H1 (cell line): Measurements from ENCODE around the gene ETV1. TPM values are rescaled to one million over a fixed set of nuclear protein-coding genes. Genes with fewer than 3 reads are reported as not detected.

Experiments used
- CTCF ChIA-PET: fragments of 300-600 bp; sonication (Branson Sonifier 250); formaldehyde crosslinking; loops from one replicate; lab custom pipeline; 2021; ENCODE audit not compliant: partially characterized antibody; lab: Charles Lee
- POLR2A ChIA-PET: fragments of 300-600 bp; sonication (Branson Sonifier 250); formaldehyde crosslinking; loops from one replicate; lab custom pipeline; 2021; ENCODE audit warnings: inconsistent platforms; ENCODE audit not compliant: partially characterized antibody; lab: Charles Lee
- DNase-seq, 2 experiments: peaks; one replicate each; pipeline versions ENCODE4 v3.0.0 to v3.0.0-alpha.2; 2010 to 2022; ENCODE audit warnings: low spot score in 2 of 2, low read depth in 1 of 2, mixed read lengths in 1 of 2
- FAIRE-seq: peaks from 2 replicates; lab custom pipeline; 2011; peaks lifted over from hg19 to GRCh38; lab: Jason Lieb, UNC
- H2AFZ ChIP-seq: 2 replicates; pipeline ENCODE4 v1.8.1; 2012; ENCODE audit warnings: low read length, inconsistent platforms
- H2AK5ac ChIP-seq: 2 replicates; pipeline ENCODE4 v1.6.1; 2013; ENCODE audit warnings: low read depth, low read length
- H2BK120ac ChIP-seq: replicated peaks from 2 replicates; pipeline ENCODE3; 2013; ENCODE audit warnings: low read depth, low read length, inconsistent platforms
- H2BK12ac ChIP-seq: 2 replicates; pipeline ENCODE4 v1.6.1; 2013; ENCODE audit warnings: low read depth, low read length
- H2BK15ac ChIP-seq: 2 replicates; pipeline ENCODE4 v1.6.1; 2013; ENCODE audit warnings: low read length
- H2BK20ac ChIP-seq: 2 replicates; pipeline ENCODE4 v1.6.1; 2013; ENCODE audit warnings: low read length
- H2BK5ac ChIP-seq: 2 replicates; pipeline ENCODE4 v1.6.1; 2013; ENCODE audit warnings: low read depth, low read length
- H3K14ac ChIP-seq: 2 replicates; pipeline ENCODE4 v1.6.1; 2013; ENCODE audit warnings: inconsistent platforms; ENCODE audit not compliant: insufficient read length
- H3K18ac ChIP-seq: 2 replicates; pipeline ENCODE4 v1.6.1; 2013; ENCODE audit warnings: low read length; ENCODE audit errors: extremely low read depth
- H3K23ac ChIP-seq: 2 replicates; pipeline ENCODE4 v1.6.1; 2013; ENCODE audit warnings: inconsistent platforms; ENCODE audit not compliant: insufficient read length
- H3K23me2 ChIP-seq: 2 replicates; pipeline ENCODE4 v1.6.1; 2013; ENCODE audit warnings: low read depth, low read length
- H3K27ac ChIP-seq: 2 replicates; pipeline ENCODE4 v1.6.1; 2011; ENCODE audit warnings: low read depth, low read length, inconsistent platforms
- H3K27me3 ChIP-seq, 4 experiments: replicated peaks in 1 of 4; 1 replicate in 1 of 4; 2 replicates in 3 of 4; pipeline versions ENCODE4 v1.6.1 to v1.8.1; 2011 to 2013; ENCODE audit warnings: low read length in 3 of 4, mild to moderate bottlenecking in 3 of 4, inconsistent platforms in 2 of 4, mixed read lengths in 2 of 4, moderate library complexity in 1 of 4; ENCODE audit not compliant: control insufficient read depth in 3 of 4, insufficient read depth in 3 of 4; ENCODE audit errors: extremely low read depth in 1 of 4
- H3K36me3 ChIP-seq, 4 experiments: 2 replicates each; pipeline versions ENCODE4 v1.6.1 to v1.8.1; 2011 to 2013; ENCODE audit warnings: mild to moderate bottlenecking in 4 of 4, low read length in 3 of 4, moderate library complexity in 2 of 4, control low read depth in 1 of 4, inconsistent platforms in 1 of 4; ENCODE audit not compliant: insufficient read depth in 4 of 4, control insufficient read depth in 2 of 4
- H3K4ac ChIP-seq: replicated peaks from 2 replicates; pipeline ENCODE3; 2013; ENCODE audit warnings: low read length, low read depth, mixed read lengths, inconsistent platforms; ENCODE audit not compliant: insufficient read length
- H3K4me1 ChIP-seq, 4 experiments: replicated peaks in 1 of 4; 1 replicate in 1 of 4; 2 replicates in 3 of 4; pipeline versions ENCODE4 v1.6.1 to v1.8.1; 2011 to 2013; ENCODE audit warnings: low read length in 3 of 4, inconsistent platforms in 2 of 4, mixed read lengths in 1 of 4; ENCODE audit not compliant: insufficient read depth in 4 of 4, control insufficient read depth in 3 of 4
- H3K4me2 ChIP-seq, 2 experiments: 2 replicates each; pipeline versions ENCODE4 v1.6.1 to v1.8.1; 2011 to 2013; ENCODE audit warnings: low read depth in 2 of 2, low read length in 2 of 2, control low read depth in 1 of 2, inconsistent platforms in 1 of 2, mild to moderate bottlenecking in 1 of 2; ENCODE audit not compliant: insufficient read depth in 1 of 2
- H3K4me3 ChIP-seq, 4 experiments: fragments of 200-600, 300-600 bp in 1 of 4; sonication (generic), shearing (Covaris generic), sonication (Bioruptor Twin) in 1 of 4; 2 replicates each; pipeline versions ENCODE4 v1.5.1 to v1.8.1; 2011 to 2016; ENCODE audit warnings: low read length in 4 of 4, low read depth in 3 of 4, control low read depth in 2 of 4, inconsistent platforms in 2 of 4, mild to moderate bottlenecking in 2 of 4, mixed read lengths in 1 of 4, moderate library complexity in 1 of 4; ENCODE audit not compliant: insufficient read depth in 2 of 4; ENCODE audit errors: extremely low read depth in 1 of 4
- H3K56ac ChIP-seq: replicated peaks from 2 replicates; pipeline ENCODE3; 2013; ENCODE audit warnings: low read depth, mild to moderate bottlenecking, mixed read lengths, low read length, inconsistent platforms; ENCODE audit not compliant: insufficient read length
- H3K79me1 ChIP-seq: 2 replicates; pipeline ENCODE4 v1.6.1; 2013; ENCODE audit warnings: low read depth, low read length, control low read depth
- H3K79me2 ChIP-seq, 2 experiments: 2 replicates each; pipeline versions ENCODE4 v1.6.1 to v1.8.1; 2012 to 2013; ENCODE audit warnings: low read length in 2 of 2, mild to moderate bottlenecking in 2 of 2, inconsistent platforms in 1 of 2; ENCODE audit not compliant: insufficient read depth in 2 of 2, control insufficient read depth in 1 of 2
- H3K9ac ChIP-seq, 4 experiments: replicated peaks in 1 of 4; 1 replicate in 1 of 4; 2 replicates in 3 of 4; pipeline versions ENCODE4 v1.6.1 to v1.8.1; 2011 to 2013; ENCODE audit warnings: low read depth in 3 of 4, low read length in 3 of 4, control low read depth in 2 of 4, mild to moderate bottlenecking in 2 of 4, moderate library complexity in 2 of 4, inconsistent platforms in 1 of 4; ENCODE audit errors: extremely low read depth in 1 of 4
- H3K9me3 ChIP-seq, 2 experiments: 2 replicates each; pipeline versions ENCODE4 v1.6.1 to v1.8.1; 2012 to 2013; ENCODE audit warnings: mild to moderate bottlenecking in 2 of 2, moderate library complexity in 2 of 2, control low read depth in 1 of 2, inconsistent platforms in 1 of 2, low read depth in 1 of 2, low read length in 1 of 2, mixed read lengths in 1 of 2; ENCODE audit not compliant: insufficient read depth in 2 of 2
- H4K20me1 ChIP-seq, 2 experiments: replicated peaks in 1 of 2; 2 replicates each; pipeline versions ENCODE3 to v1.8.1; 2011 to 2013; ENCODE audit warnings: inconsistent platforms in 2 of 2, low read length in 2 of 2, mild to moderate bottlenecking in 1 of 2; ENCODE audit not compliant: insufficient read depth in 2 of 2, control insufficient read depth in 1 of 2
- H4K5ac ChIP-seq: 2 replicates; pipeline ENCODE4 v1.6.1; 2013; ENCODE audit warnings: low read length, low read depth, mixed read lengths, inconsistent platforms; ENCODE audit not compliant: insufficient read length
- H4K8ac ChIP-seq: 2 replicates; pipeline ENCODE4 v1.8.0; 2013; ENCODE audit warnings: mild to moderate bottlenecking, moderate library complexity, low read length, inconsistent platforms; ENCODE audit not compliant: insufficient read depth; ENCODE audit errors: extremely low read depth
- H4K91ac ChIP-seq: replicated peaks from 2 replicates; pipeline ENCODE3; 2013; ENCODE audit warnings: low read length, mixed read lengths, inconsistent platforms; ENCODE audit not compliant: insufficient read length
- BACH1 ChIP-seq: IDR thresholded peaks from 2 replicates; pipeline ENCODE4 v1.6.1; 2012; ENCODE audit warnings: low read length, improper control_type of control experiment
- BRCA1 ChIP-seq: IDR thresholded peaks from 2 replicates; pipeline ENCODE4 v1.6.1; 2012; ENCODE audit warnings: low read depth, low read length, improper control_type of control experiment
- CHD1 ChIP-seq: IDR thresholded peaks from 2 replicates; pipeline ENCODE4 v1.6.1; 2012; ENCODE audit warnings: low read depth, low read length, improper control_type of control experiment
- EZH2 ChIP-seq: fragments of 200-600 bp; sonication (generic); IDR thresholded peaks from 2 replicates; pipeline ENCODE4 v1.7.1; 2012; ENCODE audit warnings: low read depth, mild to moderate bottlenecking, moderate library complexity, low read length, inconsistent platforms; ENCODE audit not compliant: severe bottlenecking
- FOSL1 ChIP-seq: IDR thresholded peaks from 2 replicates; pipeline ENCODE4 v1.6.1; 2011; ENCODE audit warnings: mild to moderate bottlenecking, low read depth, low read length, moderate library complexity; ENCODE audit not compliant: insufficient read depth
- HDAC6 ChIP-seq: IDR thresholded peaks from one replicate; pipeline ENCODE4 v1.7.1; 2012; ENCODE audit warnings: low read depth, mild to moderate bottlenecking, inconsistent platforms, low read length, moderate library complexity
- JUN ChIP-seq: IDR thresholded peaks from 2 replicates; pipeline ENCODE4 v1.6.1; 2011; ENCODE audit warnings: low read depth, mild to moderate bottlenecking, improper control_type of control experiment, low read length
- KDM4A ChIP-seq: IDR thresholded peaks from one replicate; pipeline ENCODE4 v1.7.1; 2012; ENCODE audit warnings: low read depth, mild to moderate bottlenecking, moderate library complexity, low read length, inconsistent platforms; ENCODE audit not compliant: severe bottlenecking
- POLR2A ChIP-seq, 2 experiments: IDR thresholded peaks; 1 replicate in 1 of 2; 2 replicates in 1 of 2; pipeline ENCODE4 v1.6.1; 2011; ENCODE audit warnings: low read depth in 2 of 2, low read length in 2 of 2, mild to moderate bottlenecking in 2 of 2; ENCODE audit errors: control extremely low read depth in 1 of 2
- RBBP5 ChIP-seq: IDR thresholded peaks from 2 replicates; pipeline ENCODE4 v1.7.1; 2012; ENCODE audit warnings: low read depth, mild to moderate bottlenecking, inconsistent platforms, low read length, moderate library complexity, borderline replicate concordance
- RFX5 ChIP-seq: IDR thresholded peaks from 2 replicates; pipeline ENCODE4 v1.6.1; 2011; ENCODE audit warnings: low read depth, low read length, improper control_type of control experiment, borderline replicate concordance
- SAP30 ChIP-seq: fragments of 300-600 bp; sonication (generic); IDR thresholded peaks from 2 replicates; pipeline ENCODE4 v1.7.1; 2012; ENCODE audit warnings: low read length, moderate library complexity, mild to moderate bottlenecking, inconsistent platforms; ENCODE audit not compliant: insufficient read depth, insufficient replicate concordance
- SIN3A ChIP-seq, 2 experiments: IDR thresholded peaks in 1 of 2; conservative IDR thresholded peaks in 1 of 2; 2 replicates each; pipeline ENCODE4 v1.6.1; 2011 to 2012; ENCODE audit warnings: low read length in 2 of 2, improper control_type of control experiment in 1 of 2, low read depth in 1 of 2, mild to moderate bottlenecking in 1 of 2
- SIX5 ChIP-seq: IDR thresholded peaks from 2 replicates; pipeline ENCODE4 v1.6.1; 2011; ENCODE audit warnings: mild to moderate bottlenecking, low read depth, low read length
- WGBS, 2 experiments: shearing (Covaris generic) in 1 of 2; methylation state at CpG; one replicate each; pipeline versions ENCODE4 v1.1.6 to v1.1.7; 2013 to 2015; ENCODE audit warnings: low lambda C conversion rate in 2 of 2, mixed read lengths in 2 of 2, inconsistent platforms in 1 of 2, low coverage in 1 of 2, missing lambda C conversion rate in 1 of 2; ENCODE audit not compliant: insufficient replicate concordance in 2 of 2, insufficient coverage in 1 of 2, insufficient read length in 1 of 2; ENCODE audit errors: extremely low coverage in 1 of 2, missing lambda C conversion rate in 1 of 2; 5-methylcytosine and 5-hydroxymethylcytosine counted together
- polyA plus RNA-seq, 7 experiments: library from polyadenylated mRNA; depleted of rRNA in 3 of 7; stranded (reverse) in 5 of 7; unstranded in 2 of 7; fragments of >200 nt in 5 of 7; fragments of 200-250 nt in 2 of 7; gene quantifications; 1 replicate in 5 of 7; 2 replicates in 1 of 7; 4 replicates in 1 of 7; pipeline versions ENCODE4 v1.2.1 to v1.2.3, GENCODE V29; 2011 to 2013; ENCODE audit warnings: missing spikeins in 2 of 7, mixed read lengths in 2 of 7
- total RNA-seq: library from RNA; stranded (reverse); fragmentation: NEBNext Ultra II Directional; extraction: Animal tissue kit (Norgen Biotek cat#: 25700); gene quantifications from 2 replicates; pipeline ENCODE4 v1.2.1, GENCODE V29; 2021

ETV1 gene
- total and polyA plus RNA-seq, 2 of the 8 experiments (the other 6 are each of a cell fraction or from before 2014, with no cell fraction given), result 58.3 to 91.2 TPM

GRCh38 chr7:13965077-13965476, 24.4 kb downstream of the ETV1 start:
- no peak overlapping the region for H2BK15ac ChIP-seq
- H3K4me2 ChIP-seq, result no peak overlapping the region
- no peak overlapping the region for H3K9ac ChIP-seq
- H3K18ac ChIP-seq, result no peak overlapping the region
- H3K27me3 ChIP-seq, result no peaks in the 10 kb centered on the region
- peaks cover 2 to 3% of the 10 kb centered on the region in 2 experiments for H4K20me1 ChIP-seq
- H2BK5ac ChIP-seq, result no peak overlapping the region
- no peak overlapping the region for H2BK12ac ChIP-seq
- no peaks in the 10 kb centered on the region for H3K23me2 ChIP-seq
- no peak overlapping the region for H3K4me3 ChIP-seq
- CTCF ChIA-PET, result interaction anchor here (0.6 to 1.2 kb wide), 2 partner anchors 24 to 50 kb away, joined by 3 to 6 read pairs; partner anchors contain the start of gene ETV1
- FAIRE-seq (no peak), DNase-seq (no peak)
- no peaks in the 10 kb centered on the region for H3K36me3 ChIP-seq
- no peak overlapping the region for H3K4ac ChIP-seq
- H3K4me1 ChIP-seq, result peaks cover 0 to 8% (median 2%) of the 10 kb centered on the region in 4 experiments; a peak in 3 of 7 replicates
- H3K9me3 ChIP-seq, result no peaks in the 10 kb centered on the region
- no peaks in the 10 kb centered on the region; the same call in 1 of the 2 replicates for H3K79me1 ChIP-seq
- H3K56ac ChIP-seq, result no peak overlapping the region
- no peak overlapping the region for H3K14ac ChIP-seq
- no peak overlapping the region for H4K5ac ChIP-seq
- no peak overlapping the region for H4K8ac ChIP-seq
- POLR2A ChIA-PET, result interaction anchor here (0.7 to 2.7 kb wide), 2 partner anchors 24 to 113 kb away, joined by 3 to 12 read pairs; partner anchors contain the start of gene ETV1
- H2AK5ac ChIP-seq, result no peak overlapping the region
- 75% methylated on average over 6 of the region's 6 CpGs; no CpG with 5 or more reads in 1 of the 2 experiments for WGBS, 2 experiments
- H2BK20ac ChIP-seq, result no peak overlapping the region
- no peak overlapping the region for H3K23ac ChIP-seq
- H4K91ac ChIP-seq, result no peak overlapping the region
- no peak overlapping the region for H3K27ac ChIP-seq
- no peak overlapping the region for H2AFZ ChIP-seq
- H2BK120ac ChIP-seq, result no peak overlapping the region
- peaks cover 0 to 61% of the 10 kb centered on the region in 2 experiments; a peak in 2 of 4 replicates for H3K79me2 ChIP-seq
- TF ChIP-seq SIN3A (conservative IDR thresholded peaks at IDR 0.05 in 1 of 2, IDR thresholded peaks at IDR 0.05 in 1 of 2; ENCODE audit: low read depth in 1 of 2, low read length in 2 of 2) (no peak), BRCA1 (no peak), POLR2A (IDR thresholded peaks at IDR 0.05; ENCODE audit: control extremely low read depth in 1 of 2, low read depth in 2 of 2, low read length in 2 of 2) (no peak), EZH2 (no peak), CHD1 (no peak), SAP30 (no peak), FOSL1 (no peak), BACH1 (no peak), SIX5 (no peak), KDM4A (no peak), JUN (no peak), HDAC6 (no peak), RFX5 (no peak), RBBP5 (no peak)
